HPDE6-E6E7 (cell line): Measurements from ENCODE around the gene AKT3.

Experiments used
- DNase-seq: peaks from one replicate; pipeline ENCODE4 v3.0.0; 2011; ENCODE audit warnings: missing footprints; ENCODE audit errors: extremely low spot score

Gene AKT3

GRCh38 chr1:243507001-243507671 lies 342.9 kb downstream of the AKT3 start:
- DNase-seq = no peak

GRCh38 chr1:243505986-243506689 lies 343.9 kb downstream of the AKT3 start:
- DNase-seq = no peak

- no peak for DNase-seq
Measured at GRCh38 chr1:243503155-243503554, 346.9 kb downstream of the AKT3 start.

GRCh38 chr1:243501002-243501401 lies 349.0 kb downstream of the AKT3 start:
- DNase-seq = no peak

- no peak for DNase-seq
Measured at GRCh38 chr1:243500512-243500911, 349.5 kb downstream of the AKT3 start.

- DNase-seq = no peak
Measured at GRCh38 chr1:243499711-243500110, 350.3 kb downstream of the AKT3 start.

GRCh38 chr1:243499248-243499647 lies 350.8 kb downstream of the AKT3 start:
- no peak for DNase-seq

GRCh38 chr1:243497939-243498681 lies 351.9 kb downstream of the AKT3 start:
- no peak for DNase-seq

GRCh38 chr1:243496806-243497205 lies 353.2 kb downstream of the AKT3 start:
- DNase-seq = no peak

GRCh38 chr1:243496187-243496646 lies 353.8 kb downstream of the AKT3 start:
- DNase-seq = no peak

GRCh38 chr1:243495442-243496186 lies 354.4 kb downstream of the AKT3 start:
- DNase-seq = no peak

- DNase-seq = no peak
Measured at GRCh38 chr1:243494741-243495431, 355.2 kb downstream of the AKT3 start.

- DNase-seq = no peak
Measured at GRCh38 chr1:243493156-243494129, 356.6 kb downstream of the AKT3 start.

- no peak for DNase-seq
Measured at GRCh38 chr1:243490748-243491686, 359.0 kb downstream of the AKT3 start.

GRCh38 chr1:243489681-243490546 lies 360.1 kb downstream of the AKT3 start:
- no peak for DNase-seq

GRCh38 chr1:243489158-243489527 lies 360.9 kb downstream of the AKT3 start:
- no peak for DNase-seq

GRCh38 chr1:243488459-243489157 lies 361.4 kb downstream of the AKT3 start:
- no peak for DNase-seq
